HCT116 (cell line): ENCODE data around the gene PKP2.

Experiments
- CEBPB ChIP-seq: IDR thresholded peaks from 2 replicates; pipeline ENCODE4 v1.6.1; 2012; ENCODE audit warnings: low read depth
- EZH2 ChIP-seq: fragments of 200-600 bp; sonication (generic); IDR thresholded peaks from 2 replicates; pipeline ENCODE4 v1.6.1; 2017; ENCODE audit warnings: antibody characterized with exemption, mixed run types
- POLR2A ChIP-seq: IDR thresholded peaks from 2 replicates; pipeline ENCODE4 v1.7.0; 2011; ENCODE audit warnings: borderline replicate concordance; ENCODE audit not compliant: insufficient read depth, insufficient read length; ENCODE audit errors: extremely low read depth
- POLR2AphosphoS5 ChIP-seq: IDR thresholded peaks from 2 replicates; pipeline ENCODE4 v1.6.1; 2011; ENCODE audit warnings: mild to moderate bottlenecking, low read depth, low read length, moderate library complexity
- RAD21 ChIP-seq: IDR thresholded peaks from 2 replicates; pipeline ENCODE4 v1.6.1; 2012; ENCODE audit warnings: low read depth, mild to moderate bottlenecking
- SP1 ChIP-seq: IDR thresholded peaks from 2 replicates; pipeline ENCODE4 v1.6.1; 2012; ENCODE audit warnings: low read depth
- TF ChIP-seq, protein P1 (sequence below), 3 experiments: fragments of 200-600 bp in 1 of 3; sonication (generic) in 1 of 3; IDR thresholded peaks in 2 of 3; conservative IDR thresholded peaks in 1 of 3; 2 replicates each; pipeline ENCODE4 v1.5.1; 2012 to 2017; ENCODE audit warnings: low read depth in 2 of 3, low read length in 2 of 3, antibody characterized with exemption in 1 of 3, borderline replicate concordance in 1 of 3, control low read depth in 1 of 3, mild to moderate bottlenecking in 1 of 3, mixed read lengths in 1 of 3, mixed run types in 1 of 3, moderate library complexity in 1 of 3; ENCODE audit not compliant: insufficient read depth in 1 of 3
- TF ChIP-seq, protein P2 (sequence below): IDR thresholded peaks from 2 replicates; pipeline ENCODE4 v1.6.1; 2012
- TF ChIP-seq, protein P3 (sequence below): IDR thresholded peaks from 2 replicates; pipeline ENCODE4 v1.6.1; 2011; ENCODE audit warnings: mild to moderate bottlenecking, low read length, moderate library complexity; ENCODE audit not compliant: insufficient replicate concordance; ENCODE audit errors: extremely low read depth

DNA sequence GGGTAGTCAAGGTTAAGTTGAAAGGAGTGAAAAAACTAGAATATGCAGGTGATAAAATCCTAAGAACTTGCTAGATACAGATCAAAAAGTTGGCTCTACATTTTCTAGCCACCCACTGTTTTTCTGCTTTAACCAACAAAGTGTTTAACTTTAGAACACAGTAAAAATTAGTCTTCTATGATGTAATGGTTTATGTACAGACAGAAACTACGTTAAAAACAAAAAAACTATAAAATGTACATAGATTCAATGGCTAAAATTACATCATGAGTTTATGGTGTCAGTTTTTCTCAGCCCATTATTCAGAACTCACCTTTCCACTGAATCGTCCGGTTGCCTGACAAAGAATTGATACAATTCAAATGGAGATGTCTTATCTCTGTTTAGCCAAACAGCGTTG, 143.0 kb downstream of the PKP2 start:
- TF ChIP-seq, protein P1, sequence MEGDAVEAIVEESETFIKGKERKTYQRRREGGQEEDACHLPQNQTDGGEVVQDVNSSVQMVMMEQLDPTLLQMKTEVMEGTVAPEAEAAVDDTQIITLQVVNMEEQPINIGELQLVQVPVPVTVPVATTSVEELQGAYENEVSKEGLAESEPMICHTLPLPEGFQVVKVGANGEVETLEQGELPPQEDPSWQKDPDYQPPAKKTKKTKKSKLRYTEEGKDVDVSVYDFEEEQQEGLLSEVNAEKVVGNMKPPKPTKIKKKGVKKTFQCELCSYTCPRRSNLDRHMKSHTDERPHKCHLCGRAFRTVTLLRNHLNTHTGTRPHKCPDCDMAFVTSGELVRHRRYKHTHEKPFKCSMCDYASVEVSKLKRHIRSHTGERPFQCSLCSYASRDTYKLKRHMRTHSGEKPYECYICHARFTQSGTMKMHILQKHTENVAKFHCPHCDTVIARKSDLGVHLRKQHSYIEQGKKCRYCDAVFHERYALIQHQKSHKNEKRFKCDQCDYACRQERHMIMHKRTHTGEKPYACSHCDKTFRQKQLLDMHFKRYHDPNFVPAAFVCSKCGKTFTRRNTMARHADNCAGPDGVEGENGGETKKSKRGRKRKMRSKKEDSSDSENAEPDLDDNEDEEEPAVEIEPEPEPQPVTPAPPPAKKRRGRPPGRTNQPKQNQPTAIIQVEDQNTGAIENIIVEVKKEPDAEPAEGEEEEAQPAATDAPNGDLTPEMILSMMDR (IDR thresholded peaks at IDR 0.05 in 2 of 3, conservative IDR thresholded peaks at IDR 0.05 in 1 of 3; ENCODE audit: borderline replicate concordance in 1 of 3, insufficient read depth in 1 of 3, low read depth in 2 of 3, low read length in 2 of 3) = no peak
- TF ChIP-seq RAD21 (no peak), EZH2 (no peak), SP1 (no peak), POLR2AphosphoS5 (no peak), POLR2A (no peak), CEBPB (no peak)
- TF ChIP-seq, protein P2, sequence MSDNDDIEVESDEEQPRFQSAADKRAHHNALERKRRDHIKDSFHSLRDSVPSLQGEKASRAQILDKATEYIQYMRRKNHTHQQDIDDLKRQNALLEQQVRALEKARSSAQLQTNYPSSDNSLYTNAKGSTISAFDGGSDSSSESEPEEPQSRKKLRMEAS = no peak
- TF ChIP-seq, protein P3, sequence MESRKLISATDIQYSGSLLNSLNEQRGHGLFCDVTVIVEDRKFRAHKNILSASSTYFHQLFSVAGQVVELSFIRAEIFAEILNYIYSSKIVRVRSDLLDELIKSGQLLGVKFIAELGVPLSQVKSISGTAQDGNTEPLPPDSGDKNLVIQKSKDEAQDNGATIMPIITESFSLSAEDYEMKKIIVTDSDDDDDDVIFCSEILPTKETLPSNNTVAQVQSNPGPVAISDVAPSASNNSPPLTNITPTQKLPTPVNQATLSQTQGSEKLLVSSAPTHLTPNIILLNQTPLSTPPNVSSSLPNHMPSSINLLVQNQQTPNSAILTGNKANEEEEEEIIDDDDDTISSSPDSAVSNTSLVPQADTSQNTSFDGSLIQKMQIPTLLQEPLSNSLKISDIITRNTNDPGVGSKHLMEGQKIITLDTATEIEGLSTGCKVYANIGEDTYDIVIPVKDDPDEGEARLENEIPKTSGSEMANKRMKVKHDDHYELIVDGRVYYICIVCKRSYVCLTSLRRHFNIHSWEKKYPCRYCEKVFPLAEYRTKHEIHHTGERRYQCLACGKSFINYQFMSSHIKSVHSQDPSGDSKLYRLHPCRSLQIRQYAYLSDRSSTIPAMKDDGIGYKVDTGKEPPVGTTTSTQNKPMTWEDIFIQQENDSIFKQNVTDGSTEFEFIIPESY = no peak
